Tibial nerve (tissue), 4 donors: ENCODE results near the gene CLDN9. TPM values are rescaled to one million over a fixed set of nuclear protein-coding genes. Genes with fewer than 3 reads are reported as not detected.
A peak's percentile ranks its signal among the peaks of the same experiment; 100 is the strongest.

Source experiments
- DNase-seq, 2 donors: peaks; one replicate each; pipeline ENCODE4 v3.0.0-alpha.2; 2019; ENCODE audit warnings: low spot score in 2 of 2
- H3K27ac ChIP-seq, 4 donors: fragments of 200-600 bp; sonication (generic) in 3 of 4; one replicate each; pipeline ENCODE4 v1.5.1; 2017 to 2019; ENCODE audit warnings: mild to moderate bottlenecking in 1 of 4
- H3K27me3 ChIP-seq, 2 donors: fragments of 200-600 bp; sonication (generic) in 1 of 2; one replicate each; pipeline versions ENCODE4 v1.5.1 to v1.6.0; 2017 to 2019
- H3K36me3 ChIP-seq, 3 donors: fragments of 200-600 bp; sonication (generic); one replicate each; pipeline ENCODE4 v1.5.1; 2018 to 2019
- H3K4me1 ChIP-seq, 4 donors: fragments of 200-600 bp; sonication (generic) in 3 of 4; one replicate each; pipeline ENCODE4 v1.5.1; 2017 to 2019
- H3K4me3 ChIP-seq, 4 donors: fragments of 200-600 bp; sonication (generic) in 3 of 4; one replicate each; pipeline ENCODE4 v1.5.1; 2017 to 2019; ENCODE audit warnings: mild to moderate bottlenecking in 1 of 4, moderate library complexity in 1 of 4
- H3K9me3 ChIP-seq, 4 donors: fragments of 200-600 bp; sonication (generic) in 3 of 4; one replicate each; pipeline ENCODE4 v1.5.1; 2017 to 2019
- CTCF ChIP-seq, 5 experiments: fragments of 200-600 bp in 3 of 5; fragments of 450-650 bp in 2 of 5; sonication (generic) in 3 of 5; IDR thresholded peaks; one replicate each; pipeline ENCODE4 v1.5.1; 2016 to 2019; ENCODE audit warnings: antibody characterized with exemption in 5 of 5, mild to moderate bottlenecking in 3 of 5, moderate library complexity in 2 of 5
- EP300 ChIP-seq, 2 donors: sonication (generic); formaldehyde crosslinking; IDR thresholded peaks; one replicate each; pipeline ENCODE4 v1.6.1; 2017; ENCODE audit warnings: antibody characterized with exemption in 2 of 2, mild to moderate bottlenecking in 1 of 2
- POLR2A ChIP-seq, 2 donors: fragments of 450-650 bp; IDR thresholded peaks; one replicate each; pipeline ENCODE4 v1.6.1; 2017; ENCODE audit warnings: antibody characterized with exemption in 2 of 2, mild to moderate bottlenecking in 2 of 2, moderate library complexity in 2 of 2
- WGBS, 2 donors: methylation state at CpG; one replicate each; pipeline ENCODE4 v1.1.5; 2018; 5-methylcytosine and 5-hydroxymethylcytosine counted together
- total RNA-seq, 4 donors: library from RNA; depleted of rRNA; stranded (reverse); fragments of >200 nt; gene quantifications; one replicate each; pipeline ENCODE4 v1.1.0, GENCODE V29; 2016

The CLDN9 gene
- total RNA-seq, 4 donors from 2014 or later = 0.30 TPM; not detected in 3

- H3K27me3 ChIP-seq = peaks cover 2 to 87% of the 10 kb centered on the region in 2 donors
- no peak overlapping the region for H3K27ac ChIP-seq
- no peaks in the 10 kb centered on the region for H3K36me3 ChIP-seq
- peak overlapping the region in 1 of 4 donors; percentile 40 for H3K4me3 ChIP-seq
- 0 to 1% methylated on average over 1 to 38 of the region's 67 CpGs for WGBS, 2 donors
- H3K9me3 ChIP-seq = no peaks in the 10 kb centered on the region
- TF ChIP-seq CTCF (IDR thresholded peaks at IDR 0.05) = no peak
- no peak for TF ChIP-seq EP300 (IDR thresholded peaks at IDR 0.05)
- TF ChIP-seq POLR2A (IDR thresholded peaks at IDR 0.05) = no peak
- DNase-seq = no peak
- H3K4me1 ChIP-seq = peaks cover 0 to 22% (median 7%) of the 10 kb centered on the region in 4 donors
Observed at GRCh38 chr16:3004319-3004718, 8.4 kb upstream of the CLDN9 start.

DNA sequence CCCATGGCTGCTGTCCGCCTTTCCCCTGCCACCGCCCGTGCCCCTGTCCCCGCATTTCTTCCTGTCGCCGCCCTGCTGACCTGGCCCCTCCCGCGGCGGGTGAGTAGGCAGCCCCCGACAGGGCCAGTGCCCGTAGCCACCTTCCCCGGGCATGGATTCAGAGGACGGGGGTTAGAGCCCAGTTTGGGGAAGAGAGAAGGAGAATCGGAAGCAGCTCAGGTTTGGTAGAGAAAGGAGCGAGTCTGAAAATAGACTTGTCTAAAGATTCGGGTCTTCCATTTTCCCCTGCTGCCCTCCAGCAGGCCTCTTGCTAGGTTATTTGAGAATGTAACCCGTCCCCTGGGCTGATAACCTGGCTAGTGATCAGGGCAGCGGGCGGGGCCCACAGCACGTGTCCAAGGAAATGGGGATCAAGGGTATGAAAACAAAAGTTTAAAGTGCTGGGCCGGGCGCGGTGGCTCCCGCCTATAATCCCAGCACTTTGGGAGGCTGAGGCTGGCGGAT, 7.9 kb upstream of the CLDN9 start:
- Histone ChIP-seq H3K27ac (peak overlapping the region in 1 of 4 donors; percentile 50), H3K9me3 (no peaks in the 10 kb centered on the region), H3K27me3 (peaks cover 2 to 88% of the 10 kb centered on the region in 2 donors), H3K4me1 (peaks cover 0 to 22% (median 7%) of the 10 kb centered on the region in 4 donors), H3K4me3 (peak overlapping the region in 2 of 4 donors; percentile 9 to 40), H3K36me3 (no peaks in the 10 kb centered on the region)
- 13 to 14% methylated on average over 24 to 25 of the region's 25 CpGs for WGBS, 2 donors
- no peak for TF ChIP-seq POLR2A (IDR thresholded peaks at IDR 0.05)
- no peak for TF ChIP-seq EP300 (IDR thresholded peaks at IDR 0.05)
- no peak for TF ChIP-seq CTCF (IDR thresholded peaks at IDR 0.05)
- no peak for DNase-seq

DNA sequence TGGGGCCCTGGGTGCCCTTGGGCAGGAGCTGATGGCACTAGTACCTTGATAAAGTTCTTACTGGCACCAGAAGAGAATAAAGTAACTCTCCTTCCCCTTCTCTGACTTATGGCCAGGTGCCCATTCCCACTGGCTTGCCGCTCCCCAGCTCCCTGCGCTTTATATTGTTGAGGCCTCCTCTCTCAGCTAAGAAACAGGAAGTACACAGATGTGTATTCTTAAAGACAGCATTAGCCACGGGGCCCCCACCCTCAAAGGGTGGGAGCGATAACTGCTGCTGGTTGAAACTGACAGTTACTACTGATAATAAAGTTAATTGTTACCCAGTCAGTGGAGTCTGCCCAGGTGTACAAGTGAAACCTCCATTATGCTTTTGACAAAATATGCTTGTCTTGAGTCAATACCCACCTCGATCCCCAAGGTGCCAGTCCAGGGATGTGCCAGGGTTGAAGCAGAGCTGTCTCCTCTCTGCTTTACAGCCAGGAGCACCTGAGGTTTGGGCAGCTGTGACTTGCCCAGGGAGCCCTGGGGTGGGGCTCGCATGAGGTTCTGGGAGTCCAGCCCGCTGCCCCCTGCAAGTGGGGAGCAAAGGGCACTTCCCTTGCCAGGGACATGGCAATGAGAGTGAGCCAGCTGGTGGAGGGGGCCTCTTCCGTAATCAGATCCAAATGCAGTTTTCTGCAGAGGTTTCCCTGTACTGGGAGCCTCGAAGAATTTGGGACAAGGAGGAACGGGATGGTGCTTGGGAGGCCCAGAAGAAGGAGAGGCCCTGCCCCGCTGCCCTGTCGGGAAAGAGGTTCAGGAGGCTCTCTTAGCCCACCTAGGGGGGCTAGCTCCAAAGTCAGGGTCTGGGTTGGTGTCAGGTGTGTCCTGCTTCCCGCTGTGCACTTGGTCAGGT, 5.4 kb upstream of the CLDN9 start:
- no peaks in the 10 kb centered on the region for H3K36me3 ChIP-seq
- H3K27me3 ChIP-seq = peaks cover 2 to 91% of the 10 kb centered on the region in 2 donors
- WGBS, 2 donors = 45% methylated on average over 8 to 11 of the region's 13 CpGs
- H3K4me1 ChIP-seq = peaks cover 0 to 22% (median 7%) of the 10 kb centered on the region in 4 donors
- no peak for DNase-seq
- TF ChIP-seq CTCF (IDR thresholded peaks at IDR 0.05) (no peak), EP300 (IDR thresholded peaks at IDR 0.05) (no peak), POLR2A (IDR thresholded peaks at IDR 0.05) (no peak)
- no peak overlapping the region for H3K4me3 ChIP-seq
- H3K9me3 ChIP-seq = no peaks in the 10 kb centered on the region
- H3K27ac ChIP-seq = peak overlapping the region in 1 of 4 donors; percentile 34

DNA sequence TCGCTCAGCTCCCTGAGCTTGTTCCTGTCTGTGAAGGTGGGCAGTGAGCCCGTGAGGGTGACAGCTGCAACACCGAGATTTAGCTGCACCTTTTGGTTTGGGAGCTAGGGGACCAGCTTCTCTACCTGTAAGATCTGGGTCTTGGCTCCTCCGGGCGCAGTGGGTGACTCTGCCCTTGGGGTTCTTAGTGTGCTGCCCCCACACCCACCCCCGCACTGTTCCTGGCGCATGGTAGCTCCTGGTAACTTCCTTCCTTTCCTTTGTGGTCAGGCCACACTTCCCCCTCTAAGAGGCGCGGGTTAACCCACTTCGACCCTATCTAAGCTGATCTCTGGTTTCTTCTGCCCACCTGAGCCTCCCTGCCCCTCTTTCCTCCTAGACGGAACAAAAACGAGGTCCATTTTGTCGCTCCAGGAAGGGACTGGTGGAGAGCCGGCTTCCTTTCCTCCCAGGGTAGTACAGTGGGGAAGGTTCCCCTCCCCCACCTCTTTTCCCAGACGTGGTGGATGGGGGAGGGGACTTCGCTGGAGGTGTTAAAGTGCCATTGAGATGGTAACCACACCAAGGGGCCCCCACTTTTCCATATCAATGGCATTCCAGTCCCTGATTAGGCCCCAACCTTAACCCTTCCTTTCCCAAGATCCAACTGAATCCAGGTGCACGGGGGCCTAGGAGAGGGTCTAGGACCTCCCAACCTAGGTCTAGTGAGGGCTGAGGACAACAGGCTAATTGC, 4.6 kb upstream of the CLDN9 start:
- peaks cover 2 to 91% of the 10 kb centered on the region in 2 donors for H3K27me3 ChIP-seq
- H3K4me3 ChIP-seq = no peak overlapping the region
- no peaks in the 10 kb centered on the region for H3K36me3 ChIP-seq
- no peaks in the 10 kb centered on the region for H3K9me3 ChIP-seq
- WGBS, 2 donors = 13 to 24% methylated on average over 17 of the region's 17 CpGs
- no peak for DNase-seq
- peak overlapping the region in 1 of 4 donors; percentile 34 for H3K27ac ChIP-seq
- no peak for TF ChIP-seq CTCF (IDR thresholded peaks at IDR 0.05)
- TF ChIP-seq EP300 (IDR thresholded peaks at IDR 0.05) = no peak
- TF ChIP-seq POLR2A (IDR thresholded peaks at IDR 0.05) = no peak
- peaks cover 0 to 22% (median 7%) of the 10 kb centered on the region in 4 donors for H3K4me1 ChIP-seq
